ENCODE data around the gene ELMO2. TPM values are rescaled to one million over a fixed set of nuclear protein-coding genes. Genes with fewer than 3 reads are reported as not detected.

Gene ELMO2
- total RNA-seq, 1 donor from 2014 or later: 50.2 TPM

DNA sequence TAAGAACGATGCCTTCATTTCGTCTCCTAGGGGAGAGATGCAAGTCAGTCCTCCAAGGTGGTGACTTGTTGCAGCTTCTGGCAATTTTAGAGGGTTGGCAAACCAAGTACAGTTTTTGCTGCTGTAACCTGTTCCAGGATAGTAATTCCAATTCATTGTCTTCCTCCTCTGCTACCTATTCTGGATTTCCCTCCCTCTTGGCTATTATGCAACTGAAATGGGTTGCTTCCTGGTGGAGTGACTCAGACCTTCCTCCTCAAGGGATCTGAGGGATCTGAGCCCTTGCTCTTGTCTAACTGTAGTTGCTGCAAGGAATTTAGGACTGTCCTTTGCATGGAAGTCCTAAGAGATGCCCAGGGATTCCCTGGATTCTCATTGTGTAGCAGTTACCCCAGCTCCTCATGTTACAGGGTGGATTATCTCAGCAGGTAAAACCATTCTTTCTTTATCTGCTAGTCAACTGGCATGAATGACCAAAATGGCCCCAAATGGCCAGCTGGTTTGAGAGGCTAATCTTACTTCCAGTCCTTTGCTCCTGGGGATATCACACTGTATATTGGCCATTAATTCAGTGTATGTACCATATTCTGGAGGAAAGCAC, 17.6 kb upstream of the ELMO2 start:
- H3K27me3 ChIP-seq (ENCODE audit: control insufficient read depth, insufficient read depth, low read length): no peaks in the 10 kb centered on the region
- no peak for DNase-seq (ENCODE audit: low read depth)
- no peak for TF ChIP-seq CTCF (IDR thresholded peaks at IDR 0.05; ENCODE audit: insufficient read depth, low read length, poor library complexity, severe bottlenecking)
- H3K36me3 ChIP-seq (ENCODE audit: control insufficient read depth, insufficient read depth, low read length): no peaks in the 10 kb centered on the region
- no peak overlapping the region for H3K4me3 ChIP-seq (ENCODE audit: low read depth, low read length)

- Histone ChIP-seq H3K36me3 (ENCODE audit: control insufficient read depth, insufficient read depth, low read length) (no peaks in the 10 kb centered on the region), H3K27me3 (ENCODE audit: control insufficient read depth, insufficient read depth, low read length) (no peaks in the 10 kb centered on the region), H3K4me3 (ENCODE audit: low read depth, low read length) (no peak overlapping the region)
- no peak for TF ChIP-seq CTCF (IDR thresholded peaks at IDR 0.05; ENCODE audit: insufficient read depth, low read length, poor library complexity, severe bottlenecking)
- no peak for DNase-seq (ENCODE audit: low read depth)
Observed at GRCh38 chr20:46423342-46423741, 16.9 kb upstream of the ELMO2 start.

DNA sequence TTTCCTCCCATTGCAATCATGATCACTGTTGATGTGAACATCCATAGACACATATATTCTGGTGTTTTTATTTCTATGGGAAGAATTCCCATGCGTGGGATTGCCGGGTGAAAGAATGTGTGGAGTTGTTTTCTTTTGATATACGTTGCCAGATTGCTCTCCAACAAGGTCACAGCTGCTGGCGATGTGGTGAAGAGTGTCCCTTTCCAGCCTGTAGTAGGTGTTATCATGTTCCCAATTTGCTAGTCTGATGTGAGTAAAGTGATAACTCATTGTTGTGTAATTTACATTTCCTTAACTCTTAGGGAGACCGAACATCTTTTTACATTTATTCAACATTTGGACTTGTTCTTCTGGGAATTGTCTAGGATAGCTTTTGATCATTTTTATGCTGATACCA, 14.5 kb upstream of the ELMO2 start:
- Histone ChIP-seq H3K27me3 (ENCODE audit: control insufficient read depth, insufficient read depth, low read length) (no peaks in the 10 kb centered on the region), H3K36me3 (ENCODE audit: control insufficient read depth, insufficient read depth, low read length) (no peaks in the 10 kb centered on the region), H3K4me3 (ENCODE audit: low read depth, low read length) (no peak overlapping the region)
- DNase-seq (ENCODE audit: low read depth): no peak
- TF ChIP-seq CTCF (IDR thresholded peaks at IDR 0.05; ENCODE audit: insufficient read depth, low read length, poor library complexity, severe bottlenecking): no peak

- TF ChIP-seq CTCF (IDR thresholded peaks at IDR 0.05; ENCODE audit: insufficient read depth, low read length, poor library complexity, severe bottlenecking): no peak
- H3K36me3 ChIP-seq (ENCODE audit: control insufficient read depth, insufficient read depth, low read length): no peaks in the 10 kb centered on the region
- no peaks in the 10 kb centered on the region for H3K27me3 ChIP-seq (ENCODE audit: control insufficient read depth, insufficient read depth, low read length)
- no peak overlapping the region for H3K4me3 ChIP-seq (ENCODE audit: low read depth, low read length)
- DNase-seq (ENCODE audit: low read depth): no peak
Observed at GRCh38 chr20:46419882-46420281, 13.5 kb upstream of the ELMO2 start.

GRCh38 chr20:46416839-46417238, 10.4 kb upstream of the ELMO2 start:
- no peak for DNase-seq (ENCODE audit: low read depth)
- Histone ChIP-seq H3K27me3 (ENCODE audit: control insufficient read depth, insufficient read depth, low read length) (peaks cover 3% of the 10 kb centered on the region), H3K4me3 (ENCODE audit: low read depth, low read length) (no peak overlapping the region), H3K36me3 (ENCODE audit: control insufficient read depth, insufficient read depth, low read length) (no peaks in the 10 kb centered on the region)
- TF ChIP-seq CTCF (IDR thresholded peaks at IDR 0.05; ENCODE audit: insufficient read depth, low read length, poor library complexity, severe bottlenecking): no peak

- DNase-seq (ENCODE audit: low read depth): no peak
- Histone ChIP-seq H3K36me3 (ENCODE audit: control insufficient read depth, insufficient read depth, low read length) (no peaks in the 10 kb centered on the region), H3K27me3 (ENCODE audit: control insufficient read depth, insufficient read depth, low read length) (peaks cover 5% of the 10 kb centered on the region), H3K4me3 (ENCODE audit: low read depth, low read length) (no peak overlapping the region)
- TF ChIP-seq CTCF (IDR thresholded peaks at IDR 0.05; ENCODE audit: insufficient read depth, low read length, poor library complexity, severe bottlenecking): no peak
Observed at GRCh38 chr20:46416421-46416820, 10.0 kb upstream of the ELMO2 start.

Data from kidney epithelial cell (primary cell).